GM12873 (cell line): ENCODE measurements around the gene HLA-DOA.

Experiments used
- CTCF ChIP-seq: IDR thresholded peaks from 2 replicates; pipeline ENCODE4 v1.5.1; 2012; ENCODE audit warnings: low read depth, mild to moderate bottlenecking, moderate library complexity, low read length, control low read depth; ENCODE audit not compliant: insufficient read depth; ENCODE audit errors: missing control alignments

HLA-DOA gene

GRCh38 chr6:32983493-32983848 lies 25.9 kb downstream of the HLA-DOA start:
- no peak for TF ChIP-seq CTCF

- TF ChIP-seq CTCF: no peak
Measured at GRCh38 chr6:32982702-32983492, 26.5 kb downstream of the HLA-DOA start.

GRCh38 chr6:32982084-32982701 lies 27.2 kb downstream of the HLA-DOA start:
- TF ChIP-seq CTCF: no peak

GRCh38 chr6:32980488-32981038 lies 28.8 kb downstream of the HLA-DOA start:
- TF ChIP-seq CTCF: no peak

GRCh38 chr6:32979720-32980487 lies 29.5 kb downstream of the HLA-DOA start:
- no peak for TF ChIP-seq CTCF

GRCh38 chr6:32977953-32978324 lies 31.5 kb downstream of the HLA-DOA start:
- TF ChIP-seq CTCF: no peak

- no peak for TF ChIP-seq CTCF
Measured at GRCh38 chr6:32977272-32977952, 32.0 kb downstream of the HLA-DOA start.
